Effector CD4-positive, alpha-beta T cell (primary cell): ENCODE results near the gene MANSC4.
"Not testable (repeated sequence)": the region's sequence is repeated elsewhere in the genome, so short reads cannot be mapped to it uniquely, and the experiment has no call there.

Source experiments
- DNase-seq: peaks from one replicate; pipeline ENCODE4 v3.0.0-alpha.2; 2020

MANSC4 gene

GRCh38 chr12:27747111-27747820, 32.8 kb downstream of the MANSC4 start:
- no peak for DNase-seq

GRCh38 chr12:27745734-27746133, 34.3 kb downstream of the MANSC4 start:
- DNase-seq = not testable (repeated sequence)

GRCh38 chr12:27743601-27744000, 36.4 kb downstream of the MANSC4 start:
- DNase-seq = no peak

GRCh38 chr12:27734321-27734720, 45.7 kb downstream of the MANSC4 start:
- DNase-seq = not testable (repeated sequence)

GRCh38 chr12:27733791-27734190, 46.2 kb downstream of the MANSC4 start:
- no peak for DNase-seq

- no peak for DNase-seq
Measured at GRCh38 chr12:27733052-27733656, 46.9 kb downstream of the MANSC4 start.

GRCh38 chr12:27732281-27732680, 47.8 kb downstream of the MANSC4 start:
- DNase-seq = no peak

GRCh38 chr12:27730097-27730588, 49.9 kb downstream of the MANSC4 start:
- DNase-seq = no peak

- no peak for DNase-seq
Measured at GRCh38 chr12:27723212-27723611, 56.8 kb downstream of the MANSC4 start.
